GM19324 (cell line): ENCODE data around the gene ARF1.

Experiments used
- ATAC-seq: cut with Tn5 transposase; IDR thresholded peaks from one replicate; pipeline ENCODE4 v1.9.1; 2021; ENCODE audit warnings: mild to moderate bottlenecking, moderate library complexity; ENCODE audit not compliant: unreplicated experiment, low FRiP score

The ARF1 gene

GRCh38 chr1:228144993-228145343, 62.5 kb downstream of the ARF1 start:
- no peak for ATAC-seq

GRCh38 chr1:228145463-228146416, 63.2 kb downstream of the ARF1 start:
- ATAC-seq = no peak

DNA sequence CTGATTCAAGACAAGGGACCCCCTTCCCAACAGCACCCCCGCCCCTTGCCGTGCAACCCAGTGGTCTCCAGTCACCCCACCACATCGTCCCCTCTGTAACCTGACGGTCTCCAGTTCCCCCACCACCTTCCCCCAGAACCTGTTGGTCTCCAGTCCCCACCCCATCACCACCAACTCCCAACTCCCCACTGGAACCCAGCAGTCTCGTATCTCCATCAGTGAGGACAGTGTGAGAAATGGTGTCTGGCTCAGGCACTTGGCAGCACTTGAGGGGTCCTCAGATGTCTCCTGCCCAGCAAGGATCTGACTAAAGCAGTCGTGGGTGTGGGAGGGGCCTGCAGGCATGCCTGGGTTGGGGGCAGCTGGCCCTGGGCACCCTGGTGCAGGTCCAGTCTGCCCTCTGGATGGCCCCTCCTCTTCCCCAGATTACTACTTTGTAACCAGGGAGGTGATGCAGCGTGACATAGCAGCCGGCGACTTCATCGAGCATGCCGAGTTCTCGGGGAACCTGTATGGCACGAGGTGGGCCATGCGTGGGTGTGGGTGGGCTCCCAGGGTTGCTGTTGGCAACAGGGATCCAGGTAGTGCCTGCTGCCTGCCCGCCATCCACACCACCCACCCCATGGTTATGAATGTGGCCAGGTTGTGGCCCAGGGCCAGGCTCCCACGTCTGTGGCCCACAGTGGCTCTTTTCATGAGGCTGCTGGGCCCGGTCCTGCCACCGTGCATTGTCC, 64.1 kb downstream of the ARF1 start:
- no peak for ATAC-seq

DNA sequence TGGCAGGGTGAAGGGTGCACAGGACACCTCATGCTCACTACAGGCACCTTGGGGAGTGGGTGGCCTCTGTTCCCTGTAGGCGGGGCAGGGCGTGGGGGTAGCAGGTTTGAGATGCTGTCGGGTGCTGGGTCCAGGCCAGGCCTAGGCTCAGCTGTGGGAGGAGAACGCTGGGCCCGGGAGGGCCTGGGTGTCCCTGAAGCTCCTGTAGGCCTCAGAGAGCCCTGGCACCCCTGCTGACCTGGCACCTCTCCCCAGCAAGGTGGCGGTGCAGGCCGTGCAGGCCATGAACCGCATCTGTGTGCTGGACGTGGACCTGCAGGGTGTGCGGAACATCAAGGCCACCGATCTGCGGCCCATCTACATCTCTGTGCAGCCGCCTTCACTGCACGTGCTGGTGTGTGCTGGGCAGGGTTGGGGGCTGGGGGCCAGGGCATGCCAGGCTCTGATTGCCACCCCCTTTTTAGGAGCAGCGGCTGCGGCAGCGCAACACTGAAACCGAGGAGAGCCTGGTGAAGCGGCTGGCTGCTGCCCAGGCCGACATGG, 64.7 kb downstream of the ARF1 start:
- ATAC-seq = no peak

- no peak for ATAC-seq
These were observed 65.3 kb downstream of the ARF1 start for GRCh38 chr1:228147768-228148167.

DNA sequence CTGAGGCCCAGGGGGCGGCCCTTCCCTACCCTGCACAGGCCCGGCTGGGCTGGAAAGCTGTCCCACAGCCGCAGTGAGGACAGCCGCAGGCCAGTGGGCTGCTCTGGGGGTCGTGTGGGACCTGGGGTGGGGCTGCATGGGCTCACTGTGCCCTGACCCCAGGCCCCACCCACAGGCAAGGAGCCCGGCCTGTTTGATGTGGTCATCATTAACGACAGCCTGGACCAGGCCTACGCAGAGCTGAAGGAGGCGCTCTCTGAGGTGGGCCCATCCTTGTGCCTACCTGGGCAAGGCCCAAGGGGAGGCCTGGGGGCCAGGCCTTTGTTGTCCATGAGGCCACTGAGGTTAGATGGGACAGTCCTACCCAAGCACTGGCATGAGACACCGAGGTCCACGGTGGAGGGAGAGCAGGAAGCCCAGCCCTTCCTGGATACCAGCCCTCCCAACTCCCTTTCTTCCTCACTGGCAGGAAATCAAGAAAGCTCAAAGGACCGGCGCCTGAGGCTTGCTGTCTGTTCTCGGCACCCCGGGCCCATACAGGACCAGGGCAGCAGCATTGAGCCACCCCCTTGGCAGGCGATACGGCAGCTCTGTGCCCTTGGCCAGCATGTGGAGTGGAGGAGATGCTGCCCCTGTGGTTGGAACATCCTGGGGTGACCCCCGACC, 65.8 kb downstream of the ARF1 start:
- no peak for ATAC-seq
